Mesendoderm (in vitro differentiated cells): ENCODE results near the gene MFAP3L.

Source experiments
- DNase-seq: peaks from one replicate; pipeline ENCODE4 v3.0.0; 2013
- H2AK5ac ChIP-seq: 2 replicates; pipeline ENCODE4 v1.6.1; 2013; ENCODE audit warnings: low read length, inconsistent platforms
- H2BK120ac ChIP-seq: 2 replicates; pipeline ENCODE4 v1.6.1; 2013; ENCODE audit warnings: low read depth, mild to moderate bottlenecking, low read length, moderate library complexity, mixed read lengths
- H2BK15ac ChIP-seq: replicated peaks from 2 replicates; pipeline ENCODE4 v1.6.1; 2013; ENCODE audit warnings: low read depth, mild to moderate bottlenecking, moderate library complexity
- H2BK5ac ChIP-seq: 2 replicates; pipeline ENCODE4 v1.6.1; 2013; ENCODE audit warnings: low read length, inconsistent platforms
- H3K18ac ChIP-seq: 2 replicates; pipeline ENCODE4 v1.6.1; 2013; ENCODE audit warnings: mild to moderate bottlenecking, low read length, mixed read lengths
- H3K23ac ChIP-seq: one replicate; pipeline ENCODE4 v1.6.1; 2013; ENCODE audit warnings: low read length
- H3K27ac ChIP-seq: 2 replicates; pipeline ENCODE4 v1.5.1; 2013; ENCODE audit warnings: low read depth, mild to moderate bottlenecking, inconsistent platforms, low read length, moderate library complexity
- H3K27me3 ChIP-seq: 2 replicates; pipeline ENCODE4 v1.6.1; 2013; ENCODE audit warnings: low read length, control low read depth, mild to moderate bottlenecking, inconsistent platforms; ENCODE audit not compliant: insufficient read depth, poor library complexity
- H3K36me3 ChIP-seq: 2 replicates; pipeline ENCODE4 v1.6.1; 2013; ENCODE audit warnings: low read length, inconsistent platforms; ENCODE audit not compliant: control insufficient read depth, insufficient read depth
- H3K4ac ChIP-seq: one replicate; pipeline ENCODE4 v1.6.1; 2013; ENCODE audit warnings: low read depth, mild to moderate bottlenecking, low read length, moderate library complexity
- H3K4me1 ChIP-seq: 2 replicates; pipeline ENCODE4 v1.6.1; 2013; ENCODE audit warnings: low read depth, low read length, inconsistent platforms; ENCODE audit not compliant: control insufficient read depth
- H3K4me2 ChIP-seq: 2 replicates; pipeline ENCODE4 v1.6.1; 2013; ENCODE audit warnings: low read length
- H3K4me3 ChIP-seq: 2 replicates; pipeline ENCODE4 v1.5.1; 2013; ENCODE audit warnings: mild to moderate bottlenecking, low read length
- H3K56ac ChIP-seq: one replicate; pipeline ENCODE4 v1.6.1; 2013; ENCODE audit warnings: low read length
- H3K79me1 ChIP-seq: 2 replicates; pipeline ENCODE4 v1.6.1; 2013; ENCODE audit warnings: low read length, inconsistent platforms
- H3K79me2 ChIP-seq: 2 replicates; pipeline ENCODE4 v1.6.1; 2013; ENCODE audit warnings: mild to moderate bottlenecking, low read length; ENCODE audit not compliant: control insufficient read depth, insufficient read depth
- H3K9ac ChIP-seq: 2 replicates; pipeline ENCODE4 v1.6.1; 2013; ENCODE audit warnings: low read length, inconsistent platforms
- H4K5ac ChIP-seq: one replicate; pipeline ENCODE4 v1.6.1; 2013; ENCODE audit warnings: low read length
- H4K8ac ChIP-seq: one replicate; pipeline ENCODE4 v1.6.1; 2013; ENCODE audit warnings: low read depth, mild to moderate bottlenecking, control low read depth, low read length, moderate library complexity
- WGBS: extraction: QIAGEN DNeasy Blood & Tissue Kit; methylation state at CpG from one replicate; pipeline ENCODE4 v1.1.7; 2013; ENCODE audit warnings: low lambda C conversion rate, missing lambda C conversion rate; ENCODE audit not compliant: insufficient coverage; ENCODE audit errors: extremely low coverage; 5-methylcytosine and 5-hydroxymethylcytosine counted together

MFAP3L gene

DNA sequence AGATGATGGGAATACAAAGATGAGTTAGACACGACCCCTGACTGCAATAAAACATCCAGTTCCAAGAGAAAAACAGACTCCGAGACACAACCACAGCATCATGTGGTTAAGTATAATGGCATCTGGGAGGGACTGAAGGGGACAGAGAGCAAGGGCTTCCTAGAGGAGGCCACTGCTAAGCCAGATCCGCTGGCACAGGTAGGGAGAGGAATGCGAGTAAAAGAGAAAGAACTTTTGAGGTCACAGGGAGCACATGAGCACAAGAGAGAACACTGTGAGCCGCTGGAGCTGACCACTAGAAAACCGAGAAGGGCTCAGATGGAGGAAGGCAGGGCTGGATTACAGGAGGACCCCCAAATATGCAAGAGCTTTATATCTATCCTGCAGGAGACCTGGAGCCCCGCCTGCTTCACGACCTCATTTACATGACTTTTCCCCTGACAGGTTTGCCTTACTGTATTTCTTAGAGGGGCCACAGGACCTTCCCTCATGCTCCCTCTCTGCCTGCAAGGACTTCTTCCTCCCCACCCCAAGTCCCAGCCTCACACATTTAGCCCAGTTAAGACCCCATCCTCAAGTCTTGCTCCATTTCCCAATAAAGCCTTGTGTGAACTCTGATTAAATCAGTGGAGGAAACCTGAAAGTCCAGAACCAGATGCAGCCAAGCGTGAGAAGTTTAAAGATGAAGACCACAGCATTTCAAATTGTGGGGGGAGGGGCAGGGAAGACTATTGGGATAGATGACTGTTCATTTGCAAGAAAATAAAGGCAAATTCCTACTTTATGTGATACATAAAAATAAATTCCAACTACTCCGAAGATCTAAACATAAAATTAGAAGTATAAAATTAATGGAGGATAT lies 29.6 kb downstream of the MFAP3L start:
- Histone ChIP-seq H3K4me2 (no peak overlapping the region), H3K9ac (no peak overlapping the region), H3K27ac (no peak overlapping the region), H3K56ac (no peak overlapping the region), H2BK15ac (no peak overlapping the region), H3K18ac (no peak overlapping the region), H2BK120ac (no peak overlapping the region), H3K4ac (no peak overlapping the region), H2AK5ac (no peak overlapping the region), H3K27me3 (no peaks in the 10 kb centered on the region), H3K36me3 (no peaks in the 10 kb centered on the region), H4K8ac (no peak overlapping the region), H4K5ac (no peak overlapping the region), H3K4me3 (no peak overlapping the region), H3K79me2 (no peaks in the 10 kb centered on the region), H3K23ac (no peak overlapping the region), H2BK5ac (no peak overlapping the region), H3K79me1 (no peaks in the 10 kb centered on the region), H3K4me1 (peaks cover 2% of the 10 kb centered on the region)
- WGBS, result no CpG with 5 or more reads among the region's 10 CpGs
- DNase-seq, result no peak

DNA sequence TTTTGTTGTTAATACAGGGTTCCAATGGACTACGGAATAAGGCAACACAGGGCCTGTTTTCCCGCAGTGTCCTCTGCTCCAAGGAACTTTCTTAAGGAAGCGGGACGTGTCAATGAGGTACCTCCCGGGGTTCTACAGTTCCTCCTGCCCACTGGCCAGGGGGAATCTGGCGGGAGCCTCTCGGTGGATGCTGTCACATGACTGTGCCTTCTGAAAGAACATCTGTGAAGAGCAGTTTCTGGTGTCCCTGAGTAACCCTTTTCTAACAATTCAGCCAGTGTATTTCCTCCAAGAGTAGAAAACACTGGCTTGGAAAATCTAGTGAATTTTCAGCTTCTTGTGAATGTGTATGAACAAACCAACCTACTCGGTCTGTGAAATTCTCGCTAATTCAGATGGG lies 32.7 kb downstream of the MFAP3L start:
- no peak overlapping the region for H2AK5ac ChIP-seq
- H3K79me1 ChIP-seq, result no peaks in the 10 kb centered on the region
- H3K36me3 ChIP-seq, result no peaks in the 10 kb centered on the region
- no peak overlapping the region for H2BK120ac ChIP-seq
- H3K4me2 ChIP-seq, result no peak overlapping the region
- no peak overlapping the region for H4K5ac ChIP-seq
- no peak overlapping the region for H3K23ac ChIP-seq
- H3K4ac ChIP-seq, result no peak overlapping the region
- H3K18ac ChIP-seq, result no peak overlapping the region
- no peaks in the 10 kb centered on the region for H3K79me2 ChIP-seq
- H3K4me3 ChIP-seq, result no peak overlapping the region
- H4K8ac ChIP-seq, result no peak overlapping the region
- no peak overlapping the region for H2BK5ac ChIP-seq
- DNase-seq, result no peak
- H3K9ac ChIP-seq, result no peak overlapping the region
- no peak overlapping the region for H2BK15ac ChIP-seq
- no CpG with 5 or more reads among the region's 9 CpGs for whole genome bisulfite sequencing
- H3K4me1 ChIP-seq, result peaks cover 2% of the 10 kb centered on the region
- no peak overlapping the region for H3K56ac ChIP-seq
- H3K27me3 ChIP-seq, result no peaks in the 10 kb centered on the region
- H3K27ac ChIP-seq, result no peak overlapping the region

DNA sequence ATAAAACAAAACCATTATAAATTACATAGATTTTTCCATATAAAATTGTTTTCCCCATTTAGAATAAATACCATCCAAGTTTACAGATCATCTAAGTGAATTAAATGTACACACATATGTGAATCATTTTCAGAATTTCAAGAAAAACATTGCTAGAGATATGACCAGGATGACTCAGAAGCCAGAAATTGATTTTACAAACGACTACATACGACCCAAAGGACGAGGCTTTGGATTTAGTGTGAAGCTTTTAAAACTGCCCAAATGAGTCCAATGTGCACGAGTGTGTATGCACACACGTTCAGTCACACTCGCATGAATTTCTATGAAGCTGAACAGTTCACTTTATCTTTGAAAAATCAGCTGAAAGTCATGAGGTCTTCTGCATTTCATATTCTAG lies 37.9 kb downstream of the MFAP3L start:
- no CpG with 5 or more reads among the region's 6 CpGs for WGBS
- no peak overlapping the region for H3K4ac ChIP-seq

DNA sequence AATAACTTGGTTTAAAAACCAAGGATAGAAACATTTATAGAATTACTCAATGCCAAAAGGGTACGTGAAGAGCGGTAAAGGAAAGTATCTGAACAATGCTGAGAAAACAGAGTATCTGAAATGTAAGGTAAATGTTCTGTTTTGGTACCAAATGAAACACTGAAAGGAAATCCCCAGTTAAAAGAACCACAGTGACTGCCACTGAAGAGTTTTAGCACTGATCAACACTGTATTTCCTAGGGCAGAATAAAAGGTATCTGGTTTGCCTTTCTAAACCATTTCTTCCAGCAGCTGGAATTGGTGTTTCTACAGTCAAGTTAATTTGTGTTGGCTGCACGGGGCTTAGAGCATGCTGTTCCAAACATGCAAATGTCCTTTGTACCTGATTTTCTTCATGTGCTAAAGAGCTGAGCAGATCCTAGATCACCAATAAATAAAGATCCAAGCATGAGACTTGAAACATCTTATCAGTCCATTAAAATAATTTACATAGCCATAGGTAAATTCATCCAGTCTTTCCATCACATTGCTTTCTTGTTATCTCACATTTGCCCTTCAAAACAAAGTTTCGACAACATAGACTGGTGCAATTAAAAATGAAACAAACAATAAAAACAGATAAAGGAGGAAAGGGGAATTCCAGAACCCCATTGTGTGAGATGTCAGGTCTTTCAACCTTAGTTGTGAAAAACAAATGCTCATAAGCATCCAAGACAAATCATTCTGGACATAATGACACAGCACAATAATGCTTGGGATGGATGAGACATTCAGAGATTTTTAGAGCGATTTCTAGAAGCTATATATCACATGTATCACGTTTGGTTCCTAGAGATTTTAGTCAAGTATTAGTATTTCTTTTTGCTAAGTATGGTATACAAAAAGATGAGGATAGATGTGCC lies 38.6 kb downstream of the MFAP3L start:
- H3K9ac ChIP-seq, result no peak overlapping the region
- no peak for DNase-seq
- no peak overlapping the region for H2BK15ac ChIP-seq
- H3K4me3 ChIP-seq, result no peak overlapping the region
- no peaks in the 10 kb centered on the region for H3K36me3 ChIP-seq
- no peak overlapping the region for H4K8ac ChIP-seq
- H3K23ac ChIP-seq, result no peak overlapping the region
- H3K18ac ChIP-seq, result no peak overlapping the region
- H4K5ac ChIP-seq, result no peak overlapping the region
- H2AK5ac ChIP-seq, result no peak overlapping the region
- WGBS, result no CpG with 5 or more reads among the region's 6 CpGs
- no peaks in the 10 kb centered on the region for H3K4me1 ChIP-seq
- no peak overlapping the region for H3K4ac ChIP-seq
- H3K27ac ChIP-seq, result no peak overlapping the region
- no peaks in the 10 kb centered on the region for H3K79me1 ChIP-seq
- no peak overlapping the region for H2BK120ac ChIP-seq
- no peaks in the 10 kb centered on the region for H3K79me2 ChIP-seq
- no peak overlapping the region for H2BK5ac ChIP-seq
- H3K4me2 ChIP-seq, result no peak overlapping the region
- no peaks in the 10 kb centered on the region for H3K27me3 ChIP-seq
- H3K56ac ChIP-seq, result no peak overlapping the region

More for the DNA sequence above, 37.9 kb downstream of the MFAP3L start:
- H3K27ac ChIP-seq, result no peak overlapping the region
- H3K79me2 ChIP-seq, result no peaks in the 10 kb centered on the region
- H4K8ac ChIP-seq, result no peak overlapping the region
- no peak overlapping the region for H3K9ac ChIP-seq
- no peak for DNase-seq
- no peak overlapping the region for H3K23ac ChIP-seq
- H3K79me1 ChIP-seq, result no peaks in the 10 kb centered on the region
- H3K36me3 ChIP-seq, result no peaks in the 10 kb centered on the region
- H3K18ac ChIP-seq, result no peak overlapping the region
- H3K4me3 ChIP-seq, result no peak overlapping the region
- no peak overlapping the region for H3K56ac ChIP-seq
- no peaks in the 10 kb centered on the region for H3K27me3 ChIP-seq
- no peaks in the 10 kb centered on the region for H3K4me1 ChIP-seq
- H3K4me2 ChIP-seq, result no peak overlapping the region
- no peak overlapping the region for H2BK5ac ChIP-seq
- H2BK15ac ChIP-seq, result no peak overlapping the region
- no peak overlapping the region for H4K5ac ChIP-seq
- no peak overlapping the region for H2BK120ac ChIP-seq
- no peak overlapping the region for H2AK5ac ChIP-seq

DNA sequence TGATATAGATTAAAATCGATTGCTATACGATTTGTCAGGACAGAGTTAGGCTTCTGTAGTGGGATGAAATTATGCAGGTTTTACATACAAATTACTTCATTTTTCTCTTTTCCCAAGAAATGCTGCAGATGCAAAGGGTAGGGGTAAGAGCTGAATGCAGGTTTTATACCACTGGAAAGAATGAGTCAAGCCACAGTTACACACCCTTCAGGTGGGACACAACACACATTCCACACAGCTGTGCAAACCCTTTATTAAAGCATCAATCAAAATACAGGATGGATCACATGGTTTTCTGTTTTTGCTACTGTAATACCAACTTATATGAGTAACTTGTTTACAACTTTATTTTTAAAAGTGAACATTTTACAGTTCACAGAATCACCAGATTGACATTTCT lies 39.8 kb downstream of the MFAP3L start:
- no peak for DNase-seq
- WGBS, result no CpG with 5 or more reads among the region's 2 CpGs
- H4K5ac ChIP-seq, result no peak overlapping the region
- no peaks in the 10 kb centered on the region for H3K79me1 ChIP-seq
- H3K36me3 ChIP-seq, result no peaks in the 10 kb centered on the region
- H3K79me2 ChIP-seq, result no peaks in the 10 kb centered on the region
- H3K27me3 ChIP-seq, result no peaks in the 10 kb centered on the region
- no peak overlapping the region for H2BK120ac ChIP-seq
- H3K18ac ChIP-seq, result no peak overlapping the region
- H3K4ac ChIP-seq, result no peak overlapping the region
- no peak overlapping the region for H4K8ac ChIP-seq
- no peak overlapping the region for H3K27ac ChIP-seq
- H2BK5ac ChIP-seq, result no peak overlapping the region
- H3K23ac ChIP-seq, result no peak overlapping the region
- no peak overlapping the region for H3K4me3 ChIP-seq
- no peak overlapping the region for H3K9ac ChIP-seq
- H3K4me2 ChIP-seq, result no peak overlapping the region
- H3K4me1 ChIP-seq, result no peaks in the 10 kb centered on the region
- H2AK5ac ChIP-seq, result no peak overlapping the region
- no peak overlapping the region for H3K56ac ChIP-seq
- H2BK15ac ChIP-seq, result no peak overlapping the region
